Pancreas (tissue), 10 donors: ENCODE data around the gene FEM1B. TPM values are rescaled to one million over a fixed set of nuclear protein-coding genes. Genes with fewer than 3 reads are reported as not detected.

Experiments used
- ATAC-seq, 4 donors: fragments of 200-7000 bp; cut with Tn5 transposase; one replicate each; pipeline versions ENCODE4 v1.8.0 to v1.9.1; 2020; ENCODE audit warnings: mild to moderate bottlenecking in 4 of 4, moderate library complexity in 4 of 4
- DNase-seq, 6 donors: peaks; one replicate each; pipeline ENCODE4 v3.0.0-alpha.2; 2020
- FAIRE-seq: peaks from 2 replicates; lab custom pipeline; 2012; peaks lifted over from hg19 to GRCh38; lab: Jason Lieb, UNC
- H3K27ac ChIP-seq, 4 donors: fragments of 200-600 bp; sonication (generic); 1 replicate in 3 of 4; 2 replicates in 1 of 4; pipeline versions ENCODE4 v1.5.0 to v1.8.0; 2020
- H3K27me3 ChIP-seq, 4 donors: fragments of 200-600 bp; one replicate each; pipeline ENCODE4 v1.8.0; 2021
- H3K36me3 ChIP-seq, 3 donors: fragments of 200-600 bp; sonication (generic) in 1 of 3; one replicate each; pipeline versions ENCODE4 v1.5.0 to v1.8.0; 2020 to 2021
- H3K4me1 ChIP-seq, 3 donors: fragments of 200-600 bp; one replicate each; pipeline ENCODE4 v1.8.0; 2021
- H3K4me3 ChIP-seq, 4 donors: fragments of 200-600 bp; sonication (generic) in 2 of 4; one replicate each; pipeline versions ENCODE4 v1.5.0 to v1.8.0; 2020 to 2021
- H3K9me3 ChIP-seq, 4 donors: fragments of 200-600 bp; one replicate each; pipeline ENCODE4 v1.8.0; 2021
- WGBS, 2 donors: extraction: QIAGEN DNeasy Blood & Tissue Kit; methylation state at CpG; one replicate each; pipeline ENCODE4 v1.1.7; 2013; 5-methylcytosine and 5-hydroxymethylcytosine counted together
- intact Hi-C, 3 donors: fragments of 100-400 bp; cut with DNase I; formaldehyde crosslinking; loops; one replicate each; pipeline versions ENCODE4 v1.11.1 to v1.14.2; 2022
- polyA plus RNA-seq, 2 donors: library from polyadenylated mRNA; stranded (reverse); fragments of 200-250 nt; gene quantifications; one replicate each; pipeline ENCODE4 v1.2.3, GENCODE V29; 2013
- total RNA-seq, 6 donors: library from RNA; stranded (reverse); fragmentation: NEBNext Ultra II Directional in 4 of 6; extraction: Animal tissue kit (Norgen Biotek cat#: 25700) in 4 of 6; gene quantifications; one replicate each; pipeline versions ENCODE4 v1.2.1 to v1.2.4, GENCODE V29; 2021 to 2023
- TF ChIP-seq, protein P1 (sequence below), 4 donors: fragments of 200-600 bp; sonication (generic) in 3 of 4; IDR thresholded peaks; one replicate each; pipeline versions ENCODE4 v1.5.0 to v1.8.0; 2021; ENCODE audit warnings: antibody characterized with exemption in 4 of 4
- donor health status: healthy with polysubstance abuse.
- donor health status: DM: no; HTN: no; CAD: no; lungs with moderate emphysema.
- donor health status: DM: no; HTN: no; CAD: no.
- donor health status: control.
- donor health status: control.
- donor health status: Bipolar disorder and iron deficiency.
- donor health status: DM: yes; HTN: yes; CAD: no.
- donor health status: DM: no; HTN: no; CAD: no.
- donor health status: DM: no; HTN: no; CAD: no.
- donor health status: DM: yes; HTN: yes; CAD: no.

The FEM1B gene
- total and polyA plus RNA-seq, 8 donors, result 3.5 to 25.4 (median 13.6) TPM

DNA sequence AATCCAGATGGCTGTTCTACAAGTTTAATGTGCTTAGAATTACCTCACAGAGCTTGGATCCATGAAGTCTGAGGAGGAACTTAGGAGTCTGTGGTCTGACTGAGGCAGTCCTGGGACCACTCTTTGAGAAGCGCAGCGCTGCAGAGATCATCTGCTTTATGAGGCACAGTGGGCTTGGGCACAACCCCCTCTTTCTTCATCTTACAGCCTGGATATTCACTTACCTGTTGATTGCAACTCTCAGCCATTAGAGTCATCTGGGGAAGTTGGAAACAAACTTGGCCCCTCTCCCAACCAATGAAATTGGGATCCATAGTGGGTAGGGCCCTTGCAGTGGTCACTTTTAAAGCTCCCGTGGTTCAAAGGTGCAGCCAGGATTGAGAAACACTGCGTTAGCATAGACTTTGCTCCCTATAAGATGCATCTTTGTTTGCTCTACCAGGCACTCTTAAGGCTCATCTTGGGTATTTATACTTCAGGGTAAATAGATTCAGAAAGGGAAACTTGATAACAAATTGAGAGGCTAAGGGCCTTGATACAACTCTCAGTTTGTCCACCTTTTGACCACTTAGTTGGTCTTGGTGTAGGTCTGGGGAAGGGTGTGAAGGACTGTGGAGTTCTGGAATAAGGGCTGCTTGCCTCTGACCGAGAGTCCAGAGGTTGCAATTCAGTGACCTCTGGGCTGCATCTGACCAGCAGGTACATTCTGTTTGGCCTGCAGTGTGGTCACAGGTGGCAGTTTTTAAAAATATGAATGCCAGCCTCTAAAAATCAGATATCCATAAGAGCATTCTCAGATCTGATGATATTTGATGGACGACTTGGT is 22.8 kb downstream of the FEM1B start:
- intact Hi-C loops, result loop anchor here in 2 of 3 donors (5.0 to 10.0 kb wide), 2 partner anchors 84 to 87 kb away; no protein-coding TSS in a partner anchor
- Histone ChIP-seq H3K4me1 (peaks cover 0 to 3% (median 0%) of the 10 kb centered on the region in 3 donors), H3K36me3 (no peaks in the 10 kb centered on the region), H3K9me3 (no peaks in the 10 kb centered on the region), H3K27ac (no peak overlapping the region), H3K4me3 (no peak overlapping the region), H3K27me3 (no peaks in the 10 kb centered on the region)
- FAIRE-seq (no peak), DNase-seq (no peak), ATAC-seq (no peak)
- TF ChIP-seq, protein P1, sequence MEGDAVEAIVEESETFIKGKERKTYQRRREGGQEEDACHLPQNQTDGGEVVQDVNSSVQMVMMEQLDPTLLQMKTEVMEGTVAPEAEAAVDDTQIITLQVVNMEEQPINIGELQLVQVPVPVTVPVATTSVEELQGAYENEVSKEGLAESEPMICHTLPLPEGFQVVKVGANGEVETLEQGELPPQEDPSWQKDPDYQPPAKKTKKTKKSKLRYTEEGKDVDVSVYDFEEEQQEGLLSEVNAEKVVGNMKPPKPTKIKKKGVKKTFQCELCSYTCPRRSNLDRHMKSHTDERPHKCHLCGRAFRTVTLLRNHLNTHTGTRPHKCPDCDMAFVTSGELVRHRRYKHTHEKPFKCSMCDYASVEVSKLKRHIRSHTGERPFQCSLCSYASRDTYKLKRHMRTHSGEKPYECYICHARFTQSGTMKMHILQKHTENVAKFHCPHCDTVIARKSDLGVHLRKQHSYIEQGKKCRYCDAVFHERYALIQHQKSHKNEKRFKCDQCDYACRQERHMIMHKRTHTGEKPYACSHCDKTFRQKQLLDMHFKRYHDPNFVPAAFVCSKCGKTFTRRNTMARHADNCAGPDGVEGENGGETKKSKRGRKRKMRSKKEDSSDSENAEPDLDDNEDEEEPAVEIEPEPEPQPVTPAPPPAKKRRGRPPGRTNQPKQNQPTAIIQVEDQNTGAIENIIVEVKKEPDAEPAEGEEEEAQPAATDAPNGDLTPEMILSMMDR (IDR thresholded peaks at IDR 0.05), result no peak
- 65 to 83% methylated on average over 6 of the region's 6 CpGs for WGBS, 2 donors

DNA sequence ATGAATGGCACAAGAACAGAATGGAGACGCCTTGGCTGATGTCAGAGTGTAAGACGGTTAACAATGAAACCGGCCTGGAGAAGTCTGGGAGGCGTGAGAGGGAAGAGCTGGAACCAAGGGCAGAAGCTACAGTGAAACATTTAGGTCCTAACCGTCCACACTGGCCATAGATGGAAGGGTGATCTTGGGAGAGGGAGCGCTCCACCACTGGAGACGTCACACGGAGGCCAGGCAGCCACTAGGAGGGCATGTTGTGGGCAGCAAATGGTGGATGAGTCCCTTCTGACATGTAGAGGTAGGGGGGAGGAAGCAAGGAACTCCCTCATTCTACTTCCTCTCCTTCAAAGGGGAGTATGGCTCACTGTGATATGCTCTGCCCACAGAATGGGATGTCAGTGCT is 23.8 kb downstream of the FEM1B start:
- Histone ChIP-seq H3K4me1 (peaks cover 0 to 3% (median 0%) of the 10 kb centered on the region in 3 donors), H3K27me3 (no peaks in the 10 kb centered on the region), H3K27ac (no peak overlapping the region), H3K9me3 (no peaks in the 10 kb centered on the region), H3K36me3 (no peaks in the 10 kb centered on the region), H3K4me3 (no peak overlapping the region)
- intact Hi-C loops, result loop anchor here in 2 of 3 donors (5.0 to 10.0 kb wide), 2 partner anchors 84 to 86 kb away; no protein-coding TSS in a partner anchor
- WGBS, 2 donors, result 86 to 91% methylated on average over 8 of the region's 8 CpGs
- ATAC-seq, result no peak
- TF ChIP-seq, protein P1 (IDR thresholded peaks at IDR 0.05), result no peak
- FAIRE-seq, result no peak
- no peak for DNase-seq

DNA sequence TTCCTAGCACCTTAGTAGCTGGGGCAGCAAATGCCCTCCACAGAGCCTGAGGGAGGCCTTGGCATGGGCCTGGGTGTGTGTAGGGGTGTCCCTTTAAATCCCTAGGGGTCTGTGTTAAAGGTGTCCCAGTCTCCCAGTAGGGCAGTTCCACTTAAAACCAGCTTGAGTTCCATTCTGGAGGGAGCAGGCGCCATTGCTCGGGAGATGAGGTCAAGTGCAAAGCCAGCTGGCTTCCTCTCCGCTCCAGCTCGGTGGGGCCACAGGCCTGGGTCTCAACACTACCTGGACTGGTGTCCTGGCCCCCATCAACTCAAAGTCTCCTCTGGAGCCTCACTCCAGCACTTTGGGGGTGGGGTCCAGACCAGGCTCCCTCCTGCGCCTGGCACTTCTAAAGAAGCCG is 25.2 kb downstream of the FEM1B start:
- intact Hi-C loops, result loop anchor here in 2 of 3 donors (5.0 to 10.0 kb wide), 2 partner anchors 82 to 85 kb away; no protein-coding TSS in a partner anchor
- Histone ChIP-seq H3K9me3 (no peaks in the 10 kb centered on the region), H3K27me3 (no peaks in the 10 kb centered on the region), H3K36me3 (no peaks in the 10 kb centered on the region), H3K4me1 (peaks cover 0 to 3% (median 0%) of the 10 kb centered on the region in 3 donors), H3K4me3 (no peak overlapping the region), H3K27ac (no peak overlapping the region)
- FAIRE-seq (no peak), ATAC-seq (no peak), DNase-seq (no peak)
- TF ChIP-seq, protein P1 (IDR thresholded peaks at IDR 0.05), result no peak
- 90 to 94% methylated on average over 6 of the region's 6 CpGs for WGBS, 2 donors

- TF ChIP-seq, protein P1 (IDR thresholded peaks at IDR 0.05), result no peak
- H3K27me3 ChIP-seq, result no peaks in the 10 kb centered on the region
- ATAC-seq (no peak), DNase-seq (no peak), FAIRE-seq (no peak)
- intact Hi-C loops, result loop anchor here in 2 of 3 donors (5.0 to 10.0 kb wide), 2 partner anchors 82 to 84 kb away; no protein-coding TSS in a partner anchor
- no peak overlapping the region for H3K27ac ChIP-seq
- no peaks in the 10 kb centered on the region for H3K9me3 ChIP-seq
- no peaks in the 10 kb centered on the region for H3K36me3 ChIP-seq
- no peak overlapping the region for H3K4me3 ChIP-seq
- H3K4me1 ChIP-seq, result peaks cover 0 to 3% (median 0%) of the 10 kb centered on the region in 3 donors
- 30 to 53% methylated on average over 2 of the region's 2 CpGs for WGBS, 2 donors
These were observed 25.6 kb downstream of the FEM1B start for GRCh38 chr15:68303134-68303533.
